BE2C (cell line): ENCODE measurements around the gene TMEM273.

ENCODE experiments used
- DNase-seq: peaks from one replicate; pipeline ENCODE4 v3.0.0-alpha.2; 2020
- H3K27me3 ChIP-seq: fragments of 250-450 bp; sonication (Bioruptor Pico); 2 replicates; pipeline ENCODE4 v1.5.1; 2020; ENCODE audit warnings: mild to moderate bottlenecking
- H3K36me3 ChIP-seq: fragments of 250-450 bp; sonication (Bioruptor Pico); 2 replicates; pipeline ENCODE4 v1.5.1; 2020; ENCODE audit warnings: mild to moderate bottlenecking
- H3K4me1 ChIP-seq: fragments of 250-450 bp; sonication (Bioruptor Pico); 2 replicates; pipeline ENCODE4 v1.5.1; 2020
- H3K4me3 ChIP-seq: 2 replicates; pipeline ENCODE4 v1.5.1; 2011; ENCODE audit warnings: low read depth, low read length
- H3K9me3 ChIP-seq: fragments of 250-450 bp; sonication (Bioruptor Pico); 2 replicates; pipeline ENCODE4 v1.5.1; 2020
- TF ChIP-seq, protein P1 (sequence below): IDR thresholded peaks from 2 replicates; pipeline ENCODE4 v1.5.1; 2012; ENCODE audit warnings: mild to moderate bottlenecking, low read depth, low read length

Gene TMEM273

DNA sequence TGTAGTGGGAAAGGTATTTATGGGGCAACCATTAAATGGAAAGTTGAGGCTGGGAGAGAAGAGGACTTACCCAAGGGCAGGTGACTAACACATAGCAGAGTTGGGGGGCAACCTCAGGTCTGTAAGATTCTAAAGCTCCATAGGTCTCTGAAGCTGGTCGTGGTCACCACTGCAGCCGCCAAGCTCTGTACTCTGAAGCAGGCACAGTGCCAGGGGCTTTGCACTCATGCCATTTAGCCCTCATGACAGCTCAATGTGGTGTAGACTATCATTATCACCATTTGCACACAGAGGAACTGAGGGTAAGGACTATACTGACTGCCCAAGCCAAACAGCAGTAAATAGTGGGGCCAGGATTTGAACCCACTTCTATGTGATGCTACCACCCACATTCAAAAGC is 32.5 kb upstream of the TMEM273 start:
- no peak for DNase-seq
- TF ChIP-seq, protein P1, sequence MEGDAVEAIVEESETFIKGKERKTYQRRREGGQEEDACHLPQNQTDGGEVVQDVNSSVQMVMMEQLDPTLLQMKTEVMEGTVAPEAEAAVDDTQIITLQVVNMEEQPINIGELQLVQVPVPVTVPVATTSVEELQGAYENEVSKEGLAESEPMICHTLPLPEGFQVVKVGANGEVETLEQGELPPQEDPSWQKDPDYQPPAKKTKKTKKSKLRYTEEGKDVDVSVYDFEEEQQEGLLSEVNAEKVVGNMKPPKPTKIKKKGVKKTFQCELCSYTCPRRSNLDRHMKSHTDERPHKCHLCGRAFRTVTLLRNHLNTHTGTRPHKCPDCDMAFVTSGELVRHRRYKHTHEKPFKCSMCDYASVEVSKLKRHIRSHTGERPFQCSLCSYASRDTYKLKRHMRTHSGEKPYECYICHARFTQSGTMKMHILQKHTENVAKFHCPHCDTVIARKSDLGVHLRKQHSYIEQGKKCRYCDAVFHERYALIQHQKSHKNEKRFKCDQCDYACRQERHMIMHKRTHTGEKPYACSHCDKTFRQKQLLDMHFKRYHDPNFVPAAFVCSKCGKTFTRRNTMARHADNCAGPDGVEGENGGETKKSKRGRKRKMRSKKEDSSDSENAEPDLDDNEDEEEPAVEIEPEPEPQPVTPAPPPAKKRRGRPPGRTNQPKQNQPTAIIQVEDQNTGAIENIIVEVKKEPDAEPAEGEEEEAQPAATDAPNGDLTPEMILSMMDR, result no peak
- Histone ChIP-seq H3K27me3 (no peaks in the 10 kb centered on the region), H3K36me3 (no peaks in the 10 kb centered on the region), H3K9me3 (no peaks in the 10 kb centered on the region), H3K4me1 (no peaks in the 10 kb centered on the region), H3K4me3 (no peak overlapping the region)

DNA sequence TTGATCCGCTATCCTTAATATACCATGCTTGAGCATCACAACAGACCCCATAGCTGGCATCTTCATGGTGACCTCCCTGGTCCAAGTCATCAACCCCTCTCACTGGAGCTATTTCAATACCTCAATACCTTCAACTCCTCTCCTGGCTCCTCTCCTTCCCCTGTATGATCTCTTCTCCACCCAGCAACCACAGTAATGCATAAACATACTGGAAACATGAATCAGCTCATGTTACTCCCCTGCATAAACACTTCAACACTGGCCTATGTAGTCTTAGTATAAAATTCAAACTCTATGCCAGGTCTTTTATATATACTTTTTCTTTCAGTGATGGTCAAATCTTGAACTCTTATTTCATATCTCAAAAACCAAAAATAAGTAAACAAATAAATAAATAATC is 31.8 kb upstream of the TMEM273 start:
- H3K4me3 ChIP-seq, result no peak overlapping the region

DNA sequence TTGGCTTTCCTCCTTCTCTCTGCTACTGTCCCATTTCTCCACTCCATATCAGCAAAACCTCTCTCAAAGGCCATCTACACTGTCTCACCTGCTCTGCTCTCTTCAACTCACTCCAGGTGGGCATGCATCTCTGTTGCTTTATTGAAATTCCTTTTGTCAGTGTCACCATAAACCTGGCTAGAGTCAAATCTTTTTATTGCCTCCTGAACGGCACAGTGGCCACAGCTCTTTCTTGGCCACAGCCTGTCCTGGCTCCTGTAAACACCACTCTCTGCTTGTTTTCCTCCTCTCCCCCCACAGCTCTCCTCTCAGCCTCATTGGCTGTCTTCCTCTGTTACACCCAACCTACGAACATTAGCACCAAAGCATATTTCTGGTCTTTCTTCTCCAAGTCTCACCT is 31.1 kb upstream of the TMEM273 start:
- Histone ChIP-seq H3K4me3 (no peak overlapping the region), H3K9me3 (no peaks in the 10 kb centered on the region), H3K27me3 (no peaks in the 10 kb centered on the region), H3K36me3 (no peaks in the 10 kb centered on the region), H3K4me1 (no peaks in the 10 kb centered on the region)
- no peak for DNase-seq
- TF ChIP-seq, protein P1, result no peak

More for the DNA sequence above, 31.8 kb upstream of the TMEM273 start:
- TF ChIP-seq, protein P1, result no peak
- Histone ChIP-seq H3K36me3 (no peaks in the 10 kb centered on the region), H3K9me3 (no peaks in the 10 kb centered on the region), H3K27me3 (no peaks in the 10 kb centered on the region), H3K4me1 (no peaks in the 10 kb centered on the region)
- DNase-seq, result no peak

DNA sequence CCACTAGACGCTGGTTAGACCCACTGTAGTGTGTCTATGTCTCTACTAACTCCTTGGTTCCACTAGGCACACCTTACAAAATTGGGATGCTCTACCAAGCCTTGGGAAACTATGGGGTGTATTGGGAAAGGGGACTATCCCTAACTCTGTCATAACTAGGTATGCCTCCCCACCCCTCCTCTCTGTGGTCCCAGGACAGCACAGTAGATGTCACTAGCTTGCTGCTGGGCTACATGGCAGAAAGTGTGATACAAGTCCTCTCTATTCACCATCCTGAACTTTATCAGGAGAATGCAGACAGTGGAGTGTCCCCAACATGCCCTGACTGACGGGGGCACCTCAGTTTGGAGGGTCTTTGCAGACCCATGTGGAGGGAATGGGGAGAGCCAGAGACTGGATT is 30.3 kb upstream of the TMEM273 start:
- no peaks in the 10 kb centered on the region for H3K9me3 ChIP-seq
- no peaks in the 10 kb centered on the region for H3K27me3 ChIP-seq
- TF ChIP-seq, protein P1, result no peak
- H3K36me3 ChIP-seq, result no peaks in the 10 kb centered on the region
- DNase-seq, result no peak
- no peaks in the 10 kb centered on the region for H3K4me1 ChIP-seq
- H3K4me3 ChIP-seq, result no peak overlapping the region

DNA sequence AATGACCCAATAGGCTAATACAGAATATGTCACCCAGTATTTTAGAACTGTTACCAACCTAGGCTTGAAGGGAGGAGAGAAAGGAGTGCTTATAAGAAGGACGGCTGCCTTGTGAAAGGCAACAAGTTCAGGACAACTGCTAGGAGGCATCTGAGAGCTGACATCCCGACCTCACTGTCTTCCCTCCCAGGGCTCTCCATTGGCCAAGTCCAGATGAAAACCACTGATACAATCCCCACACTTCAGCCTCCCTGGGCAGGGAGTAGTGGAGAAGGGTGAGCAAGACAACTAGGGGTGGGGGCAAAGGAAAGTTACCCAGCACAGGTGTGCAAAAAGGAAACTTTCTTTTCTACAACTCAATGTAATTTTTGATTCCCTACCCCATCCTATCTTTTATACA is 29.5 kb upstream of the TMEM273 start:
- Histone ChIP-seq H3K4me3 (no peak overlapping the region), H3K4me1 (no peaks in the 10 kb centered on the region), H3K9me3 (no peaks in the 10 kb centered on the region), H3K36me3 (no peaks in the 10 kb centered on the region), H3K27me3 (no peaks in the 10 kb centered on the region)
- DNase-seq, result no peak
- TF ChIP-seq, protein P1, result no peak

DNA sequence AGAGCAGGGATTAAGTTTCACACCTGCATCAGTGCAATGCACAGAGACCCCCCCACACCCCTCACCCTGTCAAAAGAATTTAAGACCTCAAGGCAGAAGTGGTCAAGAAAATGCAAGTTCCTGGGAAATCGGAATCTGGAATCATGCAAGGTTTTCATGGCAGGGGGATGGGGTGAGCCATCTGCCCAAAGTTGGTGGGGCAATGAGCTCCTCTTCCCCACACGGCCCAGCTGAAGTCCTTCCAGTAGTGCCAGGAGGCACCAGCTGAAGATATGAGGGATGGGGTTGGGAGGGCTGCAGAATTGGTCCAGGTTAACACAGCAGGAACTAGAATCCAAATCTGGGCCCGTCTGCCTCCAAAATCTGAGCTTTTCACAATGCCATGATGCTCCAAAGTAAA is 25.0 kb upstream of the TMEM273 start:
- Histone ChIP-seq H3K9me3 (no peaks in the 10 kb centered on the region), H3K4me1 (no peaks in the 10 kb centered on the region), H3K4me3 (no peak overlapping the region), H3K27me3 (no peaks in the 10 kb centered on the region), H3K36me3 (no peaks in the 10 kb centered on the region)
- no peak for DNase-seq
- TF ChIP-seq, protein P1, result no peak
